SHP77 (cell line): ENCODE data around the gene PTPRF.

Experiments used
- DNase-seq, 2 experiments: peaks; one replicate each; lab custom pipeline; 2025; lab: John Stamatoyannopoulos, UW

Gene PTPRF

GRCh38 chr1:43605157-43605556 lies 74.5 kb downstream of the PTPRF start:
- no peak for DNase-seq

- DNase-seq: no peak
Observed at GRCh38 chr1:43605766-43606165, 75.1 kb downstream of the PTPRF start.

GRCh38 chr1:43606624-43607023 lies 75.9 kb downstream of the PTPRF start:
- no peak for DNase-seq

GRCh38 chr1:43608827-43609226 lies 78.1 kb downstream of the PTPRF start:
- DNase-seq: no peak

GRCh38 chr1:43610339-43610738 lies 79.7 kb downstream of the PTPRF start:
- DNase-seq: no peak

- no peak for DNase-seq
Observed at GRCh38 chr1:43611950-43612349, 81.3 kb downstream of the PTPRF start.

GRCh38 chr1:43612406-43612805 lies 81.7 kb downstream of the PTPRF start:
- DNase-seq: no peak

GRCh38 chr1:43613075-43613942 lies 82.6 kb downstream of the PTPRF start:
- DNase-seq: no peak

GRCh38 chr1:43614211-43614610 lies 83.5 kb downstream of the PTPRF start:
- DNase-seq: no peak

- no peak for DNase-seq
Observed at GRCh38 chr1:43614891-43615290, 84.2 kb downstream of the PTPRF start.

GRCh38 chr1:43616383-43616782 lies 85.7 kb downstream of the PTPRF start:
- DNase-seq: no peak

GRCh38 chr1:43617011-43617410 lies 86.3 kb downstream of the PTPRF start:
- no peak for DNase-seq

GRCh38 chr1:43617668-43618067 lies 87.0 kb downstream of the PTPRF start:
- DNase-seq: no peak

GRCh38 chr1:43618521-43619313 lies 88.0 kb downstream of the PTPRF start:
- no peak for DNase-seq

GRCh38 chr1:43619314-43619790 lies 88.7 kb downstream of the PTPRF start:
- no peak for DNase-seq

- no peak for DNase-seq
Observed at GRCh38 chr1:43619996-43620920, 89.6 kb downstream of the PTPRF start.

GRCh38 chr1:43620956-43621355 lies 90.3 kb downstream of the PTPRF start:
- DNase-seq: no peak

- DNase-seq: no peak
Observed at GRCh38 chr1:43621386-43621785, 90.7 kb downstream of the PTPRF start.

- no peak for DNase-seq
Observed at GRCh38 chr1:43621861-43622260, 91.2 kb downstream of the PTPRF start.

- DNase-seq: no peak
Observed at GRCh38 chr1:43622471-43622870, 91.8 kb downstream of the PTPRF start.

- DNase-seq: no peak
Observed at GRCh38 chr1:43622901-43623780, 92.5 kb downstream of the PTPRF start.
